Neural cell (in vitro differentiated cells): ENCODE results near the gene ZCCHC4. TPM values are rescaled to one million over a fixed set of nuclear protein-coding genes. Genes with fewer than 3 reads are reported as not detected.

ENCODE experiments used
- H2AFZ ChIP-seq: fragments of 200-600, 300-800 bp; sonication (generic), shearing (Covaris generic); 2 replicates; pipeline ENCODE4 v1.6.0; 2014; ENCODE audit warnings: low read depth, mild to moderate bottlenecking, antibody characterized with exemption, low read length, moderate library complexity
- H3F3A ChIP-seq: fragments of 200-600 bp; shearing (Covaris generic); 2 replicates; pipeline ENCODE4 v1.6.1; 2016; ENCODE audit warnings: mild to moderate bottlenecking, moderate library complexity, mixed read lengths, antibody characterized with exemption, low read length; ENCODE audit not compliant: insufficient read depth, poor library complexity, severe bottlenecking
- H3K27ac ChIP-seq: fragments of 200-600, 300-800 bp; sonication (generic), shearing (Covaris generic); 2 replicates; pipeline ENCODE4 v1.5.1; 2014; ENCODE audit warnings: mild to moderate bottlenecking, low read length, moderate library complexity
- H3K27me3 ChIP-seq: fragments of 300-800, 200-600 bp; sonication (generic), shearing (Covaris generic); 2 replicates; pipeline ENCODE4 v1.6.0; 2014; ENCODE audit warnings: mild to moderate bottlenecking, low read depth, low read length, moderate library complexity; ENCODE audit not compliant: insufficient read depth
- H3K36me3 ChIP-seq: fragments of 300-800, 200-600 bp; sonication (generic), shearing (Covaris generic); 2 replicates; pipeline ENCODE4 v1.5.1; 2014; ENCODE audit warnings: mild to moderate bottlenecking, antibody characterized with exemption, low read length, moderate library complexity; ENCODE audit not compliant: insufficient read depth
- H3K4me2 ChIP-seq: fragments of 300-800, 200-600 bp; sonication (generic), shearing (Covaris generic); 2 replicates; pipeline ENCODE4 v1.6.0; 2014; ENCODE audit warnings: mild to moderate bottlenecking, low read length
- H3K4me3 ChIP-seq: fragments of 300-800, 200-600 bp; sonication (generic), shearing (Covaris generic); 2 replicates; pipeline ENCODE4 v1.5.1; 2014; ENCODE audit warnings: mild to moderate bottlenecking, low read length, moderate library complexity
- H3K79me2 ChIP-seq: fragments of 200-600 bp; shearing (Covaris generic); replicated peaks from 2 replicates; pipeline ENCODE4 v1.6.0; 2014; ENCODE audit warnings: mild to moderate bottlenecking, low read length, moderate library complexity; ENCODE audit not compliant: insufficient read depth
- H3K9ac ChIP-seq: fragments of 300-800, 200-600 bp; sonication (generic), shearing (Covaris generic); 2 replicates; pipeline ENCODE4 v1.6.1; 2016; ENCODE audit warnings: mild to moderate bottlenecking, low read length, mixed read lengths
- H3K9me2 ChIP-seq: fragments of 200-600 bp; shearing (Covaris generic); 2 replicates; pipeline ENCODE4 v1.6.1; 2016; ENCODE audit warnings: mild to moderate bottlenecking, low read length, mixed read lengths; ENCODE audit not compliant: insufficient read depth
- H3K9me3 ChIP-seq: fragments of 200-600, 300-800 bp; sonication (generic), shearing (Covaris generic); 2 replicates; pipeline ENCODE4 v1.6.1; 2016; ENCODE audit warnings: mild to moderate bottlenecking, mixed run types, low read length, moderate library complexity, mixed read lengths
- H4K20me1 ChIP-seq: fragments of 200-600 bp; shearing (Covaris generic); 2 replicates; pipeline ENCODE4 v1.6.1; 2016; ENCODE audit warnings: mild to moderate bottlenecking, mixed run types; ENCODE audit not compliant: insufficient read depth
- EP300 ChIP-seq: fragments of 450-650 bp; conservative IDR thresholded peaks from 2 replicates; pipeline ENCODE4 v1.6.1; 2014; ENCODE audit warnings: antibody characterized with exemption, mild to moderate bottlenecking, moderate library complexity; ENCODE audit not compliant: poor library complexity, severe bottlenecking
- EZH2 ChIP-seq: fragments of 200-600, 300-800 bp; shearing (Covaris generic), sonication (generic); IDR thresholded peaks from 2 replicates; pipeline ENCODE4 v1.6.1; 2014; ENCODE audit warnings: antibody characterized with exemption, low read length, borderline replicate concordance, mild to moderate bottlenecking; ENCODE audit not compliant: insufficient read depth, poor library complexity, severe bottlenecking
- MXI1 ChIP-seq: fragments of 450-650 bp; conservative IDR thresholded peaks from 2 replicates; pipeline ENCODE4 v1.6.1; 2014; ENCODE audit warnings: antibody characterized with exemption, mild to moderate bottlenecking; ENCODE audit not compliant: poor library complexity, severe bottlenecking
- POLR2AphosphoS5 ChIP-seq: IDR thresholded peaks from 2 replicates; pipeline ENCODE4 v1.6.1; 2012
- RAD21 ChIP-seq: fragments of 450-650 bp; conservative IDR thresholded peaks from 2 replicates; pipeline ENCODE4 v1.6.1; 2014; ENCODE audit warnings: antibody characterized with exemption, mild to moderate bottlenecking, moderate library complexity
- SMC3 ChIP-seq: fragments of 450-650 bp; conservative IDR thresholded peaks from 2 replicates; pipeline ENCODE4 v1.6.1; 2014; ENCODE audit warnings: antibody characterized with exemption, mild to moderate bottlenecking, moderate library complexity; ENCODE audit not compliant: poor library complexity
- TAF1 ChIP-seq: IDR thresholded peaks from 2 replicates; pipeline ENCODE4 v1.6.1; 2012; ENCODE audit warnings: low read depth
- polyA plus RNA-seq: library from polyadenylated mRNA; depleted of rRNA; stranded (reverse); fragments of >200 nt; gene quantifications from 2 replicates; pipeline ENCODE4 v1.2.3, GENCODE V29; 2014
- TF ChIP-seq, protein P1 (sequence below): fragments of 450-650 bp; IDR thresholded peaks from 2 replicates; pipeline ENCODE4 v1.5.1; 2014; ENCODE audit warnings: antibody characterized with exemption, mild to moderate bottlenecking, moderate library complexity; ENCODE audit not compliant: poor library complexity, severe bottlenecking
- TF ChIP-seq, protein P2 (sequence below): IDR thresholded peaks from 2 replicates; pipeline ENCODE4 v1.6.1; 2012; ENCODE audit warnings: borderline replicate concordance

ZCCHC4 gene
- polyA plus RNA-seq, 1 donor from 2014 or later, result 8.6 TPM

DNA sequence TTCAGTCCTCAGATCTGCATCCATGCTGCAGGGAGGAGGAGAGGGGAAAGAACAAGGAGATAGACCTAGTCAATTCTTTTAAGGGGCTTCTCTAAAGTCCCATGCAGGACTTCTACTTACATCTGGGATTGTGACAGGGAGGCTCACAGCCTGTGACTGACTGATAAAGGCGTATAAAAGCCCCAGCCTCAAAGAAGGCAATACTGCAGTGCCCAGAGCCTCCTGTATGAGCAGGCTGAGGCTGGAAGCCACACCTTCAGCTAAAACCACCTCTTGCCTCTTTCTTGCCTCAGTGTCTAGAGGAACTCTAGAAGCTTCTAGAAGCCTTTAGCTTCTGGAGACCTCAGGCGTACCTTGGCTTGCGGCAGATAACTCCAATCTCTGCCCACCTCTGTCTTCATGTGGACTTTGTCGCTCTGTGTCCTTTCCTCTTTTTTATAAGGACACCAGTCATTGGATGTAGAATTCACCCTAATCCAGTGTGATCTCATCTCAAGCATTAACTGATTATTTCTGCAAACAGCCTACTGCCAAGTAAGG is 6.0 kb upstream of the ZCCHC4 start:
- no peaks in the 10 kb centered on the region for H3K36me3 ChIP-seq
- no peaks in the 10 kb centered on the region for H3K27me3 ChIP-seq
- no peaks in the 10 kb centered on the region for H4K20me1 ChIP-seq
- no peak overlapping the region for H3K4me3 ChIP-seq
- no peak overlapping the region for H2AFZ ChIP-seq
- no peaks in the 10 kb centered on the region for H3K9me2 ChIP-seq
- H3K4me2 ChIP-seq, result no peak overlapping the region
- TF ChIP-seq EZH2 (no peak), EP300 (no peak), RAD21 (no peak), TAF1 (no peak), SMC3 (no peak), POLR2AphosphoS5 (no peak), MXI1 (no peak)
- TF ChIP-seq, protein P1, sequence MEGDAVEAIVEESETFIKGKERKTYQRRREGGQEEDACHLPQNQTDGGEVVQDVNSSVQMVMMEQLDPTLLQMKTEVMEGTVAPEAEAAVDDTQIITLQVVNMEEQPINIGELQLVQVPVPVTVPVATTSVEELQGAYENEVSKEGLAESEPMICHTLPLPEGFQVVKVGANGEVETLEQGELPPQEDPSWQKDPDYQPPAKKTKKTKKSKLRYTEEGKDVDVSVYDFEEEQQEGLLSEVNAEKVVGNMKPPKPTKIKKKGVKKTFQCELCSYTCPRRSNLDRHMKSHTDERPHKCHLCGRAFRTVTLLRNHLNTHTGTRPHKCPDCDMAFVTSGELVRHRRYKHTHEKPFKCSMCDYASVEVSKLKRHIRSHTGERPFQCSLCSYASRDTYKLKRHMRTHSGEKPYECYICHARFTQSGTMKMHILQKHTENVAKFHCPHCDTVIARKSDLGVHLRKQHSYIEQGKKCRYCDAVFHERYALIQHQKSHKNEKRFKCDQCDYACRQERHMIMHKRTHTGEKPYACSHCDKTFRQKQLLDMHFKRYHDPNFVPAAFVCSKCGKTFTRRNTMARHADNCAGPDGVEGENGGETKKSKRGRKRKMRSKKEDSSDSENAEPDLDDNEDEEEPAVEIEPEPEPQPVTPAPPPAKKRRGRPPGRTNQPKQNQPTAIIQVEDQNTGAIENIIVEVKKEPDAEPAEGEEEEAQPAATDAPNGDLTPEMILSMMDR, result no peak
- TF ChIP-seq, protein P2, sequence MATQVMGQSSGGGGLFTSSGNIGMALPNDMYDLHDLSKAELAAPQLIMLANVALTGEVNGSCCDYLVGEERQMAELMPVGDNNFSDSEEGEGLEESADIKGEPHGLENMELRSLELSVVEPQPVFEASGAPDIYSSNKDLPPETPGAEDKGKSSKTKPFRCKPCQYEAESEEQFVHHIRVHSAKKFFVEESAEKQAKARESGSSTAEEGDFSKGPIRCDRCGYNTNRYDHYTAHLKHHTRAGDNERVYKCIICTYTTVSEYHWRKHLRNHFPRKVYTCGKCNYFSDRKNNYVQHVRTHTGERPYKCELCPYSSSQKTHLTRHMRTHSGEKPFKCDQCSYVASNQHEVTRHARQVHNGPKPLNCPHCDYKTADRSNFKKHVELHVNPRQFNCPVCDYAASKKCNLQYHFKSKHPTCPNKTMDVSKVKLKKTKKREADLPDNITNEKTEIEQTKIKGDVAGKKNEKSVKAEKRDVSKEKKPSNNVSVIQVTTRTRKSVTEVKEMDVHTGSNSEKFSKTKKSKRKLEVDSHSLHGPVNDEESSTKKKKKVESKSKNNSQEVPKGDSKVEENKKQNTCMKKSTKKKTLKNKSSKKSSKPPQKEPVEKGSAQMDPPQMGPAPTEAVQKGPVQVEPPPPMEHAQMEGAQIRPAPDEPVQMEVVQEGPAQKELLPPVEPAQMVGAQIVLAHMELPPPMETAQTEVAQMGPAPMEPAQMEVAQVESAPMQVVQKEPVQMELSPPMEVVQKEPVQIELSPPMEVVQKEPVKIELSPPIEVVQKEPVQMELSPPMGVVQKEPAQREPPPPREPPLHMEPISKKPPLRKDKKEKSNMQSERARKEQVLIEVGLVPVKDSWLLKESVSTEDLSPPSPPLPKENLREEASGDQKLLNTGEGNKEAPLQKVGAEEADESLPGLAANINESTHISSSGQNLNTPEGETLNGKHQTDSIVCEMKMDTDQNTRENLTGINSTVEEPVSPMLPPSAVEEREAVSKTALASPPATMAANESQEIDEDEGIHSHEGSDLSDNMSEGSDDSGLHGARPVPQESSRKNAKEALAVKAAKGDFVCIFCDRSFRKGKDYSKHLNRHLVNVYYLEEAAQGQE, result no peak
- H3K79me2 ChIP-seq, result no peaks in the 10 kb centered on the region
- H3K27ac ChIP-seq, result no peak overlapping the region
- no peak overlapping the region for H3K9ac ChIP-seq
- no peaks in the 10 kb centered on the region for H3K9me3 ChIP-seq
- H3F3A ChIP-seq, result no peaks in the 10 kb centered on the region

DNA sequence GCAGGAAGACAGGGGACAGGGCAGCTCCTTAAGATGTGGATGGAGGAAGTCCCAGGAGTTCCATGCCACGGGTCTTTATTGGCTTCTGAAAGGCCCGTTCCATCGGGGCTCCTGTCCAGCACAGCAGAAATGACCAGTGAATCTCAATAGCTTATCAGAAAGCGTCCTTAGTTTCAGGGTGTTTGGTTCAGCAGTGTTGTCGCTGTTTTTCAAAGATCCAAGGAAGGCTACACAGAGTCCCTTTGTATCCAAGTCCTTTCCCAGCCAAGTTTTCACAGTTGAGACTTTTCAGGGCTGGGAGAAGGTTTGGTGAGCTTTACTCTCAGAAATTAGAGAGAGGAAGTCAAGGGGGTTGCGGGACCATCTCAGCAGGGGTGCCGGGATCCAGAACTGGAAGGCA is 5.0 kb upstream of the ZCCHC4 start:
- TF ChIP-seq SMC3, result no peak
- TF ChIP-seq RAD21, result no peak
- no peak for TF ChIP-seq MXI1
- Histone ChIP-seq H3K4me3 (no peak overlapping the region), H3K9ac (no peak overlapping the region), H3K27ac (no peak overlapping the region), H3K36me3 (no peaks in the 10 kb centered on the region), H4K20me1 (no peaks in the 10 kb centered on the region), H2AFZ (no peak overlapping the region), H3K4me2 (no peak overlapping the region), H3K9me3 (no peaks in the 10 kb centered on the region), H3F3A (no peaks in the 10 kb centered on the region), H3K27me3 (no peaks in the 10 kb centered on the region), H3K79me2 (no peaks in the 10 kb centered on the region), H3K9me2 (no peaks in the 10 kb centered on the region)

DNA sequence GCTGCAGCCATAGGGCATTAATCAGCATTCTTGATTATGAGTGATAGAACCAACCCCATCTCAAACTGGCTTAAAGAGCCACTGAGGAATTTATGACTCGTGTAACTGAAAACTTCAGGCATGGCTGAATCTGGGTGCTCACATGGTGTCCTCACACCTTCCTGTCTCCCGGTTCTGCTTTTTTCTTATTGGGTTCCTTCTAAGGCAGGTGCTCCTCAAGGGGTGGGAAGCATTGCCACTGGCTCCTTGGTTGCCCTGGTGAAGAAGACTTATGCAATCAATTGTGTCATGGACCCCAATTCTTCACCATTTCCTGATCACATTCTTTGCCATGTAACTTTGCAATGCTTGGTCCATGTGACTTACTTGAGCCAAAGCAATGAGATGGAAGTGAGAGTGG is 4.3 kb upstream of the ZCCHC4 start:
- Histone ChIP-seq H3F3A (no peaks in the 10 kb centered on the region), H3K9me2 (no peaks in the 10 kb centered on the region), H3K9me3 (no peaks in the 10 kb centered on the region), H3K4me3 (no peak overlapping the region), H4K20me1 (no peaks in the 10 kb centered on the region), H3K9ac (no peak overlapping the region), H3K79me2 (no peaks in the 10 kb centered on the region), H2AFZ (no peak overlapping the region), H3K27ac (no peak overlapping the region), H3K27me3 (no peaks in the 10 kb centered on the region), H3K36me3 (no peaks in the 10 kb centered on the region), H3K4me2 (no peak overlapping the region)
- TF ChIP-seq MXI1, result no peak
- no peak for TF ChIP-seq EP300
- TF ChIP-seq, protein P2, result no peak
